HepG2 (cell line): ENCODE measurements around the gene SCAI. TPM values are rescaled to one million over a fixed set of nuclear protein-coding genes. Genes with fewer than 3 reads are reported as not detected.
A peak's percentile ranks its signal among the peaks of the same experiment; 100 is the strongest.

Experiments
- AHR ChIP-seq: IDR thresholded peaks from 2 replicates; pipeline ENCODE4 v1.6.1; 2018; ENCODE audit warnings: missing genetic modification reagents, missing compliant biosample characterization
- KLF9 ChIP-seq: IDR thresholded peaks from 2 replicates; pipeline ENCODE4 v1.6.1; 2016; ENCODE audit warnings: low read depth
- NFIB ChIP-seq: sonication (generic); formaldehyde crosslinking; IDR thresholded peaks from 2 replicates; pipeline ENCODE4 v1.9.0; 2021; ENCODE audit warnings: missing genetic modification reagents, mild to moderate bottlenecking, borderline replicate concordance
- RXRB ChIP-seq: IDR thresholded peaks from 2 replicates; pipeline ENCODE4 v1.6.1; 2016; ENCODE audit warnings: borderline replicate concordance, missing genetic modification reagents, missing compliant biosample characterization
- SCMH1 ChIP-seq: sonication (generic); formaldehyde crosslinking; IDR thresholded peaks from 2 replicates; pipeline ENCODE4 v1.9.0; 2021; ENCODE audit warnings: missing genetic modification reagents, mild to moderate bottlenecking, borderline replicate concordance
- SIX1 ChIP-seq: sonication (generic); formaldehyde crosslinking; IDR thresholded peaks from 2 replicates; pipeline ENCODE4 v1.4.0; 2020; ENCODE audit warnings: missing genetic modification reagents, borderline replicate concordance
- SOX6 ChIP-seq, 2 experiments: fragments of 450-650 bp in 1 of 2; sonication (generic) in 1 of 2; formaldehyde crosslinking in 1 of 2; IDR thresholded peaks; 2 replicates each; pipeline versions ENCODE4 v1.4.0 to v1.6.1; 2017 to 2020; ENCODE audit warnings: antibody characterized with exemption in 1 of 2, mild to moderate bottlenecking in 1 of 2, missing genetic modification reagents in 1 of 2
- SRY ChIP-seq: sonication (generic); formaldehyde crosslinking; IDR thresholded peaks from 2 replicates; pipeline ENCODE4 v1.8.0; 2022; ENCODE audit warnings: mild to moderate bottlenecking, missing genetic modification reagents
- TRIM24 ChIP-seq: sonication (generic); formaldehyde crosslinking; IDR thresholded peaks from 2 replicates; pipeline ENCODE4 v1.8.0; 2022; ENCODE audit warnings: mild to moderate bottlenecking, missing genetic modification reagents
- ZBTB21 ChIP-seq: sonication (generic); formaldehyde crosslinking; IDR thresholded peaks from 2 replicates; pipeline ENCODE4 v1.4.0; 2020; ENCODE audit warnings: missing genetic modification reagents
- ZKSCAN5 ChIP-seq: sonication (generic); formaldehyde crosslinking; IDR thresholded peaks from 2 replicates; pipeline ENCODE4 v1.5.1; 2020; ENCODE audit warnings: mild to moderate bottlenecking, missing genetic modification reagents
- ZNF10 ChIP-seq: sonication (generic); formaldehyde crosslinking; IDR thresholded peaks from 2 replicates; pipeline ENCODE4 v1.4.0; 2020; ENCODE audit warnings: mild to moderate bottlenecking, low read depth, missing genetic modification reagents, borderline replicate concordance
- ZNF207 ChIP-seq: fragments of 450-650 bp; IDR thresholded peaks from 2 replicates; pipeline ENCODE4 v1.6.1; 2016; ENCODE audit warnings: antibody characterized with exemption, borderline replicate concordance
- ZNF274 ChIP-seq: sonication (generic); formaldehyde crosslinking; IDR thresholded peaks from 2 replicates; pipeline ENCODE4 v1.5.1; 2020; ENCODE audit warnings: mild to moderate bottlenecking, missing genetic modification reagents
- ZNF335 ChIP-seq: sonication (generic); formaldehyde crosslinking; IDR thresholded peaks from 2 replicates; pipeline ENCODE4 v1.4.0; 2020; ENCODE audit warnings: missing genetic modification reagents
- ZNF557 ChIP-seq: sonication (generic); formaldehyde crosslinking; IDR thresholded peaks from 2 replicates; pipeline ENCODE4 v1.4.0; 2020; ENCODE audit warnings: missing genetic modification reagents
- polyA plus RNA-seq, 8 experiments: library from polyadenylated mRNA; depleted of rRNA in 3 of 8; stranded (reverse) in 7 of 8; unstranded in 1 of 8; fragments of >200 nt; fragmentation: Illumina TruSeq in 4 of 8; extraction: Trizol in 4 of 8; gene quantifications; 2 replicates each; pipeline versions ENCODE4 v1.2.1 to v1.2.3, GENCODE V29; 2011 to 2016; ENCODE audit warnings: low read depth in 4 of 8, missing spikeins in 1 of 8, mixed read lengths in 1 of 8; ENCODE audit not compliant: insufficient read depth in 1 of 8
- total RNA-seq, 5 experiments: library from RNA; depleted of rRNA; stranded (reverse); fragments of >200 nt; fragmentation: Illumina TruSeq; extraction: Trizol; gene quantifications; 2 replicates each; pipeline ENCODE4 v1.2.3, GENCODE V29; 2016; ENCODE audit warnings: low read depth in 1 of 5
- TF ChIP-seq, protein P1 (sequence below): sonication (generic); formaldehyde crosslinking; IDR thresholded peaks from 2 replicates; pipeline ENCODE4 v1.5.1; 2020; ENCODE audit warnings: missing genetic modification reagents, mild to moderate bottlenecking, borderline replicate concordance
- TF ChIP-seq, protein P2 (sequence below): sonication (generic); formaldehyde crosslinking; IDR thresholded peaks from 2 replicates; pipeline ENCODE4 v1.4.0; 2020; ENCODE audit warnings: missing genetic modification reagents, borderline replicate concordance
- TF ChIP-seq, protein P3 (sequence below): sonication (generic); formaldehyde crosslinking; IDR thresholded peaks from 2 replicates; pipeline ENCODE4 v1.8.1; 2023; ENCODE audit warnings: mild to moderate bottlenecking, inconsistent platforms, moderate library complexity, missing genetic modification reagents, borderline replicate concordance
- TF ChIP-seq, protein P4 (sequence below): sonication (generic); formaldehyde crosslinking; IDR thresholded peaks from 2 replicates; pipeline ENCODE4 v1.4.0; 2020; ENCODE audit warnings: mild to moderate bottlenecking, low read depth, missing genetic modification reagents
- TF ChIP-seq, protein P5 (sequence below): sonication (generic); formaldehyde crosslinking; IDR thresholded peaks from 2 replicates; pipeline ENCODE4 v1.4.0; 2020; ENCODE audit warnings: missing genetic modification reagents

SCAI gene
- total and polyA plus RNA-seq, 2 of the 13 experiments (the other 11 are each of a cell fraction or from before 2014, with no cell fraction given): 4.4 to 8.4 TPM

DNA sequence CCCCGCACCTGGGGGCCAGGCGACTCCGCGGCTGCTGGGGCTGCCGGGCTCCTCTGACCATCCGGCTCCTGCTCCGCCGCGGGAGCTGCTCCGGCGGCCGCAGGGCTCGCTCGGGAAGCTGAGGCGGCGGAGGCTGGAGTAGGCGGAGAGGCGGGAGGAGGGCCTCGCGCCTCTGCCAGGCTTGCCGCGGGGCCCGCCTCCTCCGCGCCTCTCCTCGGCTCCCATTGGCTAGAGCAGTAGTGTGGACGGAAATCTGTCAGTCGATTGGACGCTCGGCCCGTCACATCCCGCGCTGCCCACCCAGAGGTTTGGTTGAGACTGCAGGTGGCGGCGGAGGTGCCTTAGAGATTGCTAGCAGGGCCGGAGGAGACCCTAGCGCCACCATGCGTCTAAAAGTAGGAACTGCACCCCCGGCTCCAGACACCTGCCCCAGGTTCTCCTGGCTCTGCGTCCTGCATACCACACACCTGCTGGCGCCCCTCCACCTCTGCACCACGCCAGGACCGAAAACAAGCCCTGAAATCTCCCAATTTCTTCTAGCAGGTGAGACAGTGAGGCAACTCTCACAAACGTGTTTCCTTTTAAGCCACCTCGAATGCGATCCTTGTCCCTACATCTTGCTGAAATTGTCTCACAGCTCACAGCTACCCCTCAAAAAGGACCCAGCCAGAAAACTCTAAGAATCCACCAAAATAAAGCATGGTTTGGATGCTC lies at the start of gene SCAI (continued):
- TF ChIP-seq, protein P1, sequence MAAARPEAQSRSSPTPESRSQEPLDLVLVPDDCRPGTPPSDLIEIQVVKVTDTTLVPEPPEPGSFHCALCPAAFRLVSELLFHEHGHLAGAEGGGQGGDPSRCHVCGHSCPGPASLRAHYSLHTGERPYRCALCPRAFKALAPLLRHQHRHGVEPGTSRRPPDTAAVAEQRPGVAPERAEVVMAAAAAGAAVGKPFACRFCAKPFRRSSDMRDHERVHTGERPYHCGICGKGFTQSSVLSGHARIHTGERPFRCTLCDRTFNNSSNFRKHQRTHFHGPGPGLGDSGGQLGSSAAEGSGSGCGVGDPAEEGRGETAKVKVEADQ (CRISPR knock-in tag): no peak
- no peak for TF ChIP-seq ZNF274 (CRISPR knock-in tag)
- TF ChIP-seq, protein P2, sequence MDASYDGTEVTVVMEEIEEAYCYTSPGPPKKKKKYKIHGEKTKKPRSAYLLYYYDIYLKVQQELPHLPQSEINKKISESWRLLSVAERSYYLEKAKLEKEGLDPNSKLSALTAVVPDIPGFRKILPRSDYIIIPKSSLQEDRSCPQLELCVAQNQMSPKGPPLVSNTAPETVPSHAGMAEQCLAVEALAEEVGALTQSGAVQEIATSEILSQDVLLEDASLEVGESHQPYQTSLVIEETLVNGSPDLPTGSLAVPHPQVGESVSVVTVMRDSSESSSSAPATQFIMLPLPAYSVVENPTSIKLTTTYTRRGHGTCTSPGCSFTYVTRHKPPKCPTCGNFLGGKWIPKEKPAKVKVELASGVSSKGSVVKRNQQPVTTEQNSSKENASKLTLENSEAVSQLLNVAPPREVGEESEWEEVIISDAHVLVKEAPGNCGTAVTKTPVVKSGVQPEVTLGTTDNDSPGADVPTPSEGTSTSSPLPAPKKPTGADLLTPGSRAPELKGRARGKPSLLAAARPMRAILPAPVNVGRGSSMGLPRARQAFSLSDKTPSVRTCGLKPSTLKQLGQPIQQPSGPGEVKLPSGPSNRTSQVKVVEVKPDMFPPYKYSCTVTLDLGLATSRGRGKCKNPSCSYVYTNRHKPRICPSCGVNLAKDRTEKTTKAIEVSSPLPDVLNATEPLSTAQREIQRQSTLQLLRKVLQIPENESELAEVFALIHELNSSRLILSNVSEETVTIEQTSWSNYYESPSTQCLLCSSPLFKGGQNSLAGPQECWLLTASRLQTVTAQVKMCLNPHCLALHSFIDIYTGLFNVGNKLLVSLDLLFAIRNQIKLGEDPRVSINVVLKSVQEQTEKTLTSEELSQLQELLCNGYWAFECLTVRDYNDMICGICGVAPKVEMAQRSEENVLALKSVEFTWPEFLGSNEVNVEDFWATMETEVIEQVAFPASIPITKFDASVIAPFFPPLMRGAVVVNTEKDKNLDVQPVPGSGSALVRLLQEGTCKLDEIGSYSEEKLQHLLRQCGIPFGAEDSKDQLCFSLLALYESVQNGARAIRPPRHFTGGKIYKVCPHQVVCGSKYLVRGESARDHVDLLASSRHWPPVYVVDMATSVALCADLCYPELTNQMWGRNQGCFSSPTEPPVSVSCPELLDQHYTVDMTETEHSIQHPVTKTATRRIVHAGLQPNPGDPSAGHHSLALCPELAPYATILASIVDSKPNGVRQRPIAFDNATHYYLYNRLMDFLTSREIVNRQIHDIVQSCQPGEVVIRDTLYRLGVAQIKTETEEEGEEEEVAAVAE: no peak
- peak; percentile 85 for TF ChIP-seq ZNF335 (CRISPR knock-in tag)
- TF ChIP-seq ZBTB21 (CRISPR knock-in tag): no peak
- TF ChIP-seq ZNF207: no peak
- TF ChIP-seq SCMH1: no peak
- TF ChIP-seq NFIB (CRISPR knock-in tag): no peak
- no peak for TF ChIP-seq SOX6 (IDR thresholded peaks at IDR 0.05)
- TF ChIP-seq SOX6 (CRISPR knock-in tag; IDR thresholded peaks at IDR 0.05): no peak; the same call in 1 of the 2 replicates
- TF ChIP-seq KLF9: no peak
- TF ChIP-seq SIX1 (CRISPR knock-in tag): no peak; the same call in 1 of the 2 replicates
- TF ChIP-seq, protein P3, sequence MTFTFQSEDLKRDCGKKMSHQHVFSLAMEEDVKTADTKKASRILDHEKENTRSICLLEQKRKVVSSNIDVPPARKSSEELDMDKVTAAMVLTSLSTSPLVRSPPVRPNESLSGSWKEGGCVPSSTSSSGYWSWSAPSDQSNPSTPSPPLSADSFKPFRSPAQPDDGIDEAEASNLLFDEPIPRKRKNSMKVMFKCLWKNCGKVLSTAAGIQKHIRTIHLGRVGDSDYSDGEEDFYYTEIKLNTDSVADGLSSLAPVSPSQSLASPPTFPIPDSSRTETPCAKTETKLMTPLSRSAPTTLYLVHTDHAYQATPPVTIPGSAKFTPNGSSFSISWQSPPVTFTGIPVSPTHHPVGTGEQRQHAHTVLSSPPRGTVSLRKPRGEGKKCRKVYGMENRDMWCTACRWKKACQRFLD: no peak
- TF ChIP-seq SRY (CRISPR knock-in tag): no peak
- TF ChIP-seq, protein P4, sequence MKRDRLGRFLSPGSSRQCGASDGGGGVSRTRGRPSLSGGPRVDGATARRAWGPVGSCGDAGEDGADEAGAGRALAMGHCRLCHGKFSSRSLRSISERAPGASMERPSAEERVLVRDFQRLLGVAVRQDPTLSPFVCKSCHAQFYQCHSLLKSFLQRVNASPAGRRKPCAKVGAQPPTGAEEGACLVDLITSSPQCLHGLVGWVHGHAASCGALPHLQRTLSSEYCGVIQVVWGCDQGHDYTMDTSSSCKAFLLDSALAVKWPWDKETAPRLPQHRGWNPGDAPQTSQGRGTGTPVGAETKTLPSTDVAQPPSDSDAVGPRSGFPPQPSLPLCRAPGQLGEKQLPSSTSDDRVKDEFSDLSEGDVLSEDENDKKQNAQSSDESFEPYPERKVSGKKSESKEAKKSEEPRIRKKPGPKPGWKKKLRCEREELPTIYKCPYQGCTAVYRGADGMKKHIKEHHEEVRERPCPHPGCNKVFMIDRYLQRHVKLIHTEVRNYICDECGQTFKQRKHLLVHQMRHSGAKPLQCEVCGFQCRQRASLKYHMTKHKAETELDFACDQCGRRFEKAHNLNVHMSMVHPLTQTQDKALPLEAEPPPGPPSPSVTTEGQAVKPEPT (CRISPR knock-in tag): no peak
- no peak for TF ChIP-seq AHR (CRISPR knock-in tag)
- TF ChIP-seq ZNF10 (CRISPR knock-in tag): no peak
- TF ChIP-seq TRIM24 (CRISPR knock-in tag): no peak
- no peak for TF ChIP-seq ZKSCAN5
- TF ChIP-seq, protein P5, sequence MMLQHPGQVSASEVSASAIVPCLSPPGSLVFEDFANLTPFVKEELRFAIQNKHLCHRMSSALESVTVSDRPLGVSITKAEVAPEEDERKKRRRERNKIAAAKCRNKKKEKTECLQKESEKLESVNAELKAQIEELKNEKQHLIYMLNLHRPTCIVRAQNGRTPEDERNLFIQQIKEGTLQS: no peak
- no peak for TF ChIP-seq ZNF557 (CRISPR knock-in tag)
- peak; percentile 32; the same call in 1 of the 2 replicates for TF ChIP-seq RXRB (CRISPR knock-in tag)
